Tongue (tissue), 2 donors: ENCODE results near the gene NRXN3. TPM values are rescaled to one million over a fixed set of nuclear protein-coding genes. Genes with fewer than 3 reads are reported as not detected.

ENCODE experiments used
- DNase-seq: peaks from one replicate; pipeline ENCODE4 v3.0.0-alpha.2; 2015
- total RNA-seq: library from RNA; depleted of rRNA; stranded (reverse); fragments of >200 nt; gene quantifications from one replicate; pipeline ENCODE4 v1.2.3, GENCODE V29; 2014

The NRXN3 gene
- total RNA-seq, 1 donor from 2014 or later: 2.9 TPM

DNA sequence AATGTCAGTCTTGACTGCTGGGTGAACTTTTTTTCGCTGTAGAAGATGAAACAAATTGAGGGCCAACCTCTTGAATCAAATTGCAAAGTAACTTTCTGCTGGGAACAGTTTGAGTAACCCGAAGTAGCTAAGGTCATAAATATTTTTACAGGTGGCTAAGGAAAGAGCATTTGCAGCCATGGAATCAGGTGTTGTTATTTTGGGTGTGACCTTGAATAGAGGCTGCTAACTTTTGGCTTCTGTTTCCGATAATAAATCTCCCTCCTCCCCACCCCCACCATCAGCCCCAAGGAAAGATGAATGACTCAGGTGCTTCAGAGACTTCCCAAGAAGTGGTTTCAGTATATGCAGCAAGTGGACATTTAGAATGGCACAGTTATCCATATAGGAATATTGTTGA is 1469.4 kb downstream of the NRXN3 start:
- no peak for DNase-seq

DNA sequence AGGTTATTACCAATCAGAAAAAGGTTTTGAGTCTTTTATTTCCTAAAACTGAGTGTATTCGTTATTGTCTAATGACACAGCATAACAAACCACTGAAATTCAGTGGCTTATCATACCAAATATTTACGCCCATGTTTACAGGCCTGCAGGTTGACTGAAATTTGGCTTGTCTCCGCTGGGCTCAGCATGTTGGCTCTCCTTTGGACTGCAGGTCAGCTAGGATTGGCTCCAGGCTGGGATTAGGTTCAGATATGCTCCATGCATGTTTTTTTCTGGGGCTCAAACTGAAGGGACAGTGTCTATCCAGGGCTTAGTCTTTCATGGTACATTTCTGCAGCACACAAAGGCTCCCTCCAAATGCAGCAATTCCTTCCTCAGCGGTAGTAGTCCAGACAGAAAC is 1471.2 kb downstream of the NRXN3 start:
- DNase-seq: no peak

DNA sequence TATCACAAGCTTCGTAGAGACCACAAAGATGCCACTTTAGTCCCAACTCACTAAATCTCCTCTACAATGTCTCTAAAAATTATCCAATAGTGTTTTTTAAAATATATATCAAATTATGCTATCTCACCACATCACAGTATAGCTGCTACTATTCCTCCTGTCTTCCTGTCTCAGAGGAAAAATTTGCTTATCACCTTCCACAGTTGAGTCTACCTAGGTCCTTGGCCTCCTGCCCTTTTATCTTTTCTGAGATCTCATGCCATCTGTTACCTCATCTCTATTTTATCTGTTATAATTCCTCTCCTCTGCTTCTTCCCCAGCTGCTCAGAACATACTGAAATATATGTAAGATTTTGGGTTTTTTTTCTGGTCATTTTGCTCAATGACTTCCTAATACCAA is 1473.0 kb downstream of the NRXN3 start:
- no peak for DNase-seq

DNA sequence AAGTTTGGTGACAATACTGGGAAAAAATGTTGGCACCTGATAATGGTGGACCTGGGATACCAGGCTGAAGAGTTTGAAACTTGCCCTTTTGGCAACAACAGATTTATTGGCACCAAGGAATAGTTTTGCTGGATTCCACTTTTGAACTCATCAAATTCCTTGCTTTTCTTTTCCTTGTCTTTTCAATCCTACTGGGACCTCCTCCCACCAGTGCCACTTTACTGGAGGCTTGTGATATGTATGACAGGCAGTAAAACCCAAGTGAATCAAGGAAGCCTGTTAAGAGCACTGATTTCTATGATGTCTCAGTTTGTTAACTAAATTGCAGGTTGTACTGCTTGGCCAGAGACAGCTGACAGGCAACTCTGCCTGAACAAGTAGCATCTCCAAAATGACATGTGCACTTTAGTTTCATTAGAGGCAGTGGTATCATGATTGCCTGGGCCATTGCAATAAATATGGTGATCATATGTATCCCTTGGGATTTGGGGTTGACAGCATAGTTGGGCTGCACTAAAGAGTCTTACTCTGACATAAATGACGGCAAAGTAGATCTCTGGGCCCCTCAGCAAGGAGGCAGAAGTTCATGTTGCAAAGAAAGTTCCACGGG is 1475.7 kb downstream of the NRXN3 start:
- DNase-seq: no peak

DNA sequence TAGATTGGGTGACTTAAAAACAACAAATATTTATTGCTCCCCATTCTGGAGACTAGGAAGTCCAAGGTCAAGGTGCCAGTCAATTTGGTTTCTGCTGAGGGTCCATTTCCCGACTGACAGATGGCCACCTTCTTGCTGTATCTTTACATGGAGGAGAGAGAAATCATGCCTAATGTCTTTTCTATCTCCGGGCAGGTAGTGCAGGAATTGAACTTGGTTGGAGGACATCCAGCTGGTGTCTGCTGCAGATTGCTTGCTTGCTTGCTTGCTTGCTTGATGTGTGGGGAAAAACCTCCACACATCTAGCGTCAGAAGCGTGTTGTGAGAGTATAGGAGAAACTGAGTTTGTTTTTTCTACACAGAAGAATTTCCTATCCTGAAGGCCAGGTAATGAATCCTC is 1479.7 kb downstream of the NRXN3 start:
- no peak for DNase-seq

DNA sequence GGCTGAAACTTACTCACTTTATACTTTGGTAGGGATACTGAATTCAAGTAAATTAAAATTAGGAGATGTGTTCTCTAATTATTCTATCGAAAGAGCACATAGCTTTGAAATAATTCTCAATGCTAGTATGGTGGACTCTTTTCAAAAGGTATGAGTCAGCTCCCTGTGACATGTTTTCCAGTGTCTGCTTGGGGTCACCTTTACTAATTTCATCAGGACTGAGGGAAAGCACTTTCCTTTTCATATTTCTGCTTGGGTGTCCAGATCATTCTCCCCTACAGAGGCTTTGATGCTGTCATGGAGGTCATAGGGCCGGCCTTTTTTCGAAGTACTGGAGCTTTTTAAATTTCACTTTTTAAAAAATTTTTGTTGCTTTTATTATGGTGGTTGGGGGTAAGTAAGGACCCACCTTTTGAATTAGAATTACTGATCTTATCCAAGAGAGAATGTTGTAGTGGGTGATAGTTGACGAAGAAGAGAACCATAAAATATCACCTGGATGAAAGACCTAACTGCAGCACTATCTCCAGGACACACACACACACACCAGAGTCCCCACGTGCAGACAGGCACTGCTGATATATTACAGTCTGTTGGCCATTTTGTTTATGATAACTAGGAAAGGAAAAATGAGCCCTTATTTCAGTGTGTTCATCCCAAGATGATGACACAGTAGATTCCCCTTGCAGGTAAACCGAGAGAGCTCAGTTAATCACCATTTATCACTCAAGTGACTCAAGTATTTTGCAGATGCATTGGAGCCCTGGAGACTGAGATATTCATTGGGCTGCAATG is 1482.5 kb downstream of the NRXN3 start:
- no peak for DNase-seq

DNA sequence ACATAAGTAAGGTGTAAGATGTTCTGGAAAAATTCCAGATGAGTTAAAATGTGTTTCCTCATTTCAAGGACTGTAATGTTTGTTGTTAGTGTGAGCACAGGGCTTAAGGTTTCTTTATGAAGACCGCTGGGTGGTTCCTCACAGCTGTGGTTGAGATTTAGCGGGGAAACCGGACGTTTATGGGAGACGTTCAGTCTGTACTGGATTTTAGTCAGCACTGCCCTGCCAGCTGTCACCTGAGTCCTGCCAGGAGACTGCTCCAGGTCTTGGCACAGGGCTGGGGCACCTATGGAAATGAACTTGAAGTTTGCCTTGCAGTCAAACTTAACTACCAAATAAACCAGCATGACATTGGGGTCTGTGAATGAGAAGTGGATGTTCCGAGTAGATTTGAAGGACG is 1485.9 kb downstream of the NRXN3 start:
- DNase-seq: no peak

DNA sequence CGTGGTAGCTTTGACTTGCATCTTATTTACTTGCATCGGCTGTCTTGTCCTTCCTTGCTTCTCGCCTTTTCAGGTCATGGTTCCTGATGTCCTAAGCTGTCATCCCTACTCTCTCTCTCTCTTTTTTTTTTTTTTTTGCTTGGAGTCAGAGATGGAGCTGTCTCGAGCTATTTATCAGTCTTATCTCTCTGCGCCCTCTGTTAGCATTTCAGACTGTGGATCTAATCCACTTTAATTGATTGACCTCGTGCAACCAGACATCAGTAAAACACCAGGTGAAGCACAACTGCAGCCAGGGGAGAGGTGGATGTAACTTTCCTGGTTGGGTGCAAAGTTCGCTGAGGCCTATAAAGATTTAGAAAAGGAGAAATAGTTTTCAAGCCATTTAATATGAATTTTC is 1486.3 kb downstream of the NRXN3 start:
- no peak for DNase-seq

DNA sequence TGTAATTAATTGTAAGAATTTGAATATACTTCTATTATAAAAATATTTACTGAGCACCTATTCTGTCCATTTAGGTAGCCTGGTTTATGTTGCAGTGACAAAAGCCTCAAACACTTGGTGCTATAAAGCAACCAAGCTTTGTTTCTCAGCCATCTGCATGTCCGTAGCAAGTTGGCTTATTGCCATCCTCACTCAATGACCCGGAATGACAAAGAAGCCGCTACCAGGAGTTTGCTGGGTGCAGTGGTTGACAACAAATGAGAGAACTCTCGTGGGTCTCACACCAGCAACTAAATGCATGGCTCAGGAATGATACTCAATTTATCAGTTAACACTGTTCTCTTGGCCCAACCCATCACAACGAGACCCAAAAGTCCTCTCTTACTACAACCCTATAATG is 1488.0 kb downstream of the NRXN3 start:
- no peak for DNase-seq

DNA sequence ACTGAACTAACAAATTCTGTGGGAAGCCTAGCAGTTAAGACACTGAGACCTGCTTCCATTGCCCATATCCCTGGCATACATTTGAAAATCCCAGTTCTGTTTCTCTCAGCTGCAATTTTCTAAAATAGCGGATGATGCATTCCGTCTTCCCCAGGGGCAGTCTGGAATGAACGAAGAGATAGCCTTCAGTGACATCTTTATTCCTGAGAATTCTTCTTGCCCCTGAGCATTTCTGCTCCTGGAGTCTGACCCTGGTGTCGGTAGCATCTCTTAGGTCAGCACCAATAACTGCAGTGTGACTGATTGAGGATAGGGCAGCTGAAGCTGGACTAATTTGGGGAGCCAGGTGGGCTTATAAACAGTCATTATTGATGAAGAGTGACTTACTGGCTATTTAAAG is 1488.6 kb downstream of the NRXN3 start:
- no peak for DNase-seq

DNA sequence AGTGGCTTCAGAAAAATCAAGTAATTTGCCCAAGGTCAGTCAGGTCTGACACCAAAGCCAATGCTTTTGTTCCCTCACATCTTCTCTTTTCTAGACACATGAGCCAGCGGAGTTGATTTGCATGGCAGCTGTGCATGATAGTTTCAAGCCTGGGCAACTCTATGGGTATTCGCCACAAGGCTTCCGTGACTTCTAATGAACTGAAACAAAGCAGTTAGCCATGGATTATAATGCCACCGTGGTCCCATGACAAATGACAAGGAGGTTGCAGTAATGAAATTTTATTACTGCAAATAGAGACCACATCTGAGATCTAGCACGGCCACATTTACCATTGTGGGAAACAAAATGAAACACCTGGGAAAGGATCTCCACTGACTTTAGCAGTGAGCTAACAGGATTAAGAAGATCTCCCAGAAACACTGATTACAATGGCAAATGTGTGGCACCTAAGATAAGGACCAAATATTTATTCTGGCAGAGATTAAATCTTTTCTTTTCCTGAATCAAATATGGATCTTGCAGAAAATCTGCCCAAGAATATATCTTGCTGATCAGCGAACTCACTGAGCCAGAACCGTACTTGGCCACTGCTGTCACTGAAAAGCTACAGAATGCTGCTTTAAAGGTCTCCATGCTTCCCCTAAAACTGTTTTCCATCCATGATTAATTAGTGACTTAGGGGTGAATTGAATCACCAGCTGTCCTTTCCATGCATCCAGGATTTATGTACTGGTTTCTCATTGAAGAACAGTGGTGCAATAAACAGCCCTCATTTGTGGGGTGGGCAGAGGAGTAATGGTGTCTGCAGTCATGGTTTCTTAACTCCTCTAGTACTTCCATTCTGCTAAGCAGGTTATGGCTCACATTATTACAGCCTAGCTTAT is 1490.1 kb downstream of the NRXN3 start:
- DNase-seq: peak; percentile 61

DNA sequence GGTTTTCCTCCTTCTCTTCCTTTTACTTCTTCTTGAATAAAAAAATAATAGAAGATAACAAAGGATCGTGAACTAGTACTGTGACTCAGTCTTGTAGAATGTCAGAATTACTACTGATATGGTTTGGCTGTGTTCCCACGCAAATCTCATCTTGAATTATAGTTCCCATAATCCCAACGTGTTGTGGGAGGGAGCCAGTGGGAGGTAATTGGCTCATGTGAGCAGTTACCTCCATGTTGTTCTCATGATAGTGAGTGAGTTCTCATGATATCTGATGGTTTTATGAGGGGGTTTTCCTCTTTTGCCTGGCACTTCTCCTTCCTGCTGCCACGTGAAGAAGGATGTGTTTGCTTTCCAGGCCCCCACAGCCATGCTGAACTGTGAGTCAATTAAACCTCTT is 1491.6 kb downstream of the NRXN3 start:
- no peak for DNase-seq

DNA sequence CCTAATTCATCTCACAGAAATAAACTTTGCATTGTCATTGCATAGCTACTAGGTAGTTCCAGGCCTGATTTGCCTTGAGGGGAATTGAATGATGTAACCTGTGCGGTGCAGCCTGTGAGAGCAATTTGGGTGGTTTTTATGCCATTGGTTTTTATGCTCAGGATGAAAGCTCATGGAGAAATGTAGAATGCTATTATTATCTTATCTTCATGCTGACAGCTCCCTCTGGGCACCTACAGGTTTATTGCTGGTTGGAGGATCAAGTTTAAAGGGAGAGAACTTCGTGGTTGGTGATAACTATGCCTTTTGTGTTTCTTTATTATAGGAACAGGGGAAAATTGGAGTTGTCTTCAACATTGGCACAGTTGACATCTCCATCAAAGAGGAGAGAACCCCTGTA is 1493.3 kb downstream of the NRXN3 start:
- no peak for DNase-seq

DNA sequence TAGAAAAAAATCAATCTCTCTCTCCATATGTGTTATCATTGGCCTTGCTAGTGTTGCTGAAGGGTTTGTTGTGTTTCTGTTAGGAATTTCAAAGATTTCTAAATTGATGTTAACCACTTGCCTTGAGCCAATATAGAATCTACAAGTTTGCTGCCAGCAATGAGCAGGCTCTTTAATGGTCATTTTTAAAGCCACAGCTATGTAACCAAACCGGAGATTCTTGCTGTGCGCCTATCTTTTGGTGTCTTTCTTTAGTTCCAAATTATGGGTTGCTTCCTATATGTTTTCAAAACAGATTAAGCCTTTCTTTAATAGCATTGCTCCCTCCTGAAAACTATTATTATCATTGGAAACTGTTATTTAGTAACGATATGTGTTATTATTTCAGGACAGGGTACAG is 1495.4 kb downstream of the NRXN3 start:
- DNase-seq: no peak

DNA sequence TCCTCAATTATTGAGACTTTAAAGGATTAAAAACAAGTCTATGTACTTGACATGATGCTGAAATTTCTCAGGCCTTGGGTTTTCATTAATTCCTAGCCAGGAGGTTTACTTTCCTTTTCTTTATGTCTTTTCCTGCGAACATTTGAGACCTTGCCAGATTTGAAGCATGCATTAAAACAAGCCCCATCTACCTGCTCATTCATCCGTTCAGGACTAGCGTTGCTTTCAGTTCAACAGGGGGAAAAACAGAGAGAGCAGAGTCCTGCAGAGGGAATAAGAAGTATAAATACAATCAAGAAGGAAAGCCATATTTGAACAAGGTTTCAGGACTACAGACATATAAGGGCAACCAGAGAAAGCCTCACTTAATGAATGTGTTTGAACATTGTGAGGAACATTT is 1498.8 kb downstream of the NRXN3 start:
- DNase-seq: no peak

DNA sequence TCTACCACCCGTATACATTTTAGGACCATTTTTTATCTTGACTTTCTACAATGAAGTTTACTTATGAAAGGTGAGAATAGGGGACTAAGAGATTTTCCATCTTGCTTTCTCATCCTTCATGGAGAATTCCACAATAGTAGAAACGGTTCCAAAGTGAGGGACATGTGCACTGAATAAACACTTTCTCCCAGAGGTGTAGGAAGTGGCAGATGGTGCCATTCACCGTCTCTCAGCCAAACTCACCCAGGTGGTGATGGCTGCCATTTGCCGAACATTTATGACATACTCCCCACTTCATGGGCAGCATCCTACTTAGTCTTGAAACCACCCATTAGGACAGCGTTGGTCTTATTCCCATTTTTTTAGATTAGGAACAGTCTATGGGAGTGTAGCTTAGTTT is 1500.6 kb downstream of the NRXN3 start:
- no peak for DNase-seq

DNA sequence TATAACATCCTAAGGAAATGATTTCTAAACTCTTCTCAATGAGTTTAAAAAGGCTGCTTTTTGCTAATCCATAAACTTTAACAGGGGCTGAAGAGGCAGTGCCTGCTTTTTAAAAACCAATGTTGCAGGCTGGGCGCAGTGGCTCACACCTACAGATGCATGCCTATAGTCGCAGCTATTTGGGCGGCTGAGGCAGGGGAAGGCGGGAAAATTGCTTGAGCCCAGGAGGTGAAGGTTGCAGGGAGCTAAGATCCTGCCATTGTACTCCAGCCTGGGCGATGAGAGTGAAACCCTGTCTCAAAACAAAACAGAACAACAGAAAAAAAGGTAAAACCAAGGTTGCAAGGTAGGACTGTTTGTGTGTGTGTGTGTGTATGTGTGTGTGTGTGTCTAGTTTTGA is 1509.9 kb downstream of the NRXN3 start:
- DNase-seq: no peak

DNA sequence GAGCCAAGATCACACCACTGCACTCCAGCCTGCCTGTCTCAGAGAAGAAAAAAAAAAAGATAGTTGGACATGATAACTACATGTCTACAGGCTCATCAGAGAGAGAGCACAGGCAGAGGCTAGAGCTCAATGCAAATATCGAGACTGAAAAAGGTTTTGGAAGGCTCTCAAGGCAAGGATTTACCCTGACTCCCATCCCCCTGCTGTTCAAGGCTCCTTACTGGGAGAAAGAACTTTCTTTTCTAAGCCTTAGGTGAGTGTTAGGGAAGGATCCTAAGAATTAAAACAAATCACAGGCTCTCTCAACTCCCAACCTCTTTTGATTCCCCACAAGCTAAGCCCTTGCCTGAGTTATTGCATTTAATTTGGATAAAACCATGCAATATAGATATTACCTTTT is 1516.0 kb downstream of the NRXN3 start:
- DNase-seq: no peak

DNA sequence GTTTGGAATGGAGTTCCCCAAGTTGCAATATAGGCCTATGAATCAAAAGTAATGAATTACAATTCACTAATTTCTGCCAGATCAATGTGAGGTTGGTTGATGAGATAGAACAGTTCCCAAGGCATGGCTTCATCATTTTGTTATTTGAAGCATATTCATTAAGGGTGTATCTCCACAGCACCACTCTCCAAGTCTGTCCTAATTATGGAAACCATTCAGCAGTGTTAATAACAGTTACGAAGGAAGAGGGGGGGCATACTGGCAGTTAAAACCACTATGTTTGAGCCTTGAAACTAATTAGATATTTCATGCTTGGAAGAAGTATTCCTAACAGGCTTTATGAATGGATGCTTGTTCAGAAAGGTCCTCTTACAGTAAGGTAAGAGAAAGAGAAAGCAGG is 1520.8 kb downstream of the NRXN3 start:
- no peak for DNase-seq

DNA sequence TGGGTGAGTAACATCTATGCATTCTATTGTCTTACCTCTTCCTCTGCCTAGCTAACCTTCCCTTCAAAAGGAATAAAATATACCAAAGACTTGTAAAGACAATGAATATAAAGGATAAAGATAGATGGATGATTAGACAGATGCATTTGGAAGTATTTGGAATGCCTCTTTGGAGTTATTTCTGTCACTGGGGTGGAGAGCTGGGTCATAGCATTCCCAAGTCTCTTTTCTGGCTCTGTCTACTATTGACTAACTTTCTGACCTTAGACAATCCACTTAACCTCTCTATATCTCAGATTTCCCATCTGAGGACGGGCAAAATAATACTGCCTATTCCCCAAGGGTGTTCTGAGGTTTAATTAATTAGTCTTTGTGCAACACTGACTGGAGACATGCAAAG is 1523.8 kb downstream of the NRXN3 start:
- DNase-seq: peak; percentile 22

DNA sequence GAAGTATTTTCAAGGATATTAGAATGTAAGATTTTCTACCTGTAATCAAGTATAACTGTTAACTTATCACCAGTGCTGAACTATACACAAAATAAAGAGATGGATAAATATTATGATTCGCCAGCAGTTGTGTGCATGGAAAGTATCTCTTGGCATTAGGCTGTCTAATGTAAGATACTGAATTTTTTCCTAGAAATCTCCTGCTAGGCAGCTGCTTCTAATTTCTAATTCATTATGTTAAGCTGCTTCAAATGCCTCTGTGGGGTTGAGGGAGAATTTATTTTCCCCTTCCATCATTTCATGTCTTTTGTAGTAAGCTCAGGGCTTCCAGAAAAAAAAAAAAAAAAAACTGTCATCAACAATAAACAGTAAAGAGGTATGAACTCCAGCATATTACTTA is 1525.1 kb downstream of the NRXN3 start:
- DNase-seq: no peak

DNA sequence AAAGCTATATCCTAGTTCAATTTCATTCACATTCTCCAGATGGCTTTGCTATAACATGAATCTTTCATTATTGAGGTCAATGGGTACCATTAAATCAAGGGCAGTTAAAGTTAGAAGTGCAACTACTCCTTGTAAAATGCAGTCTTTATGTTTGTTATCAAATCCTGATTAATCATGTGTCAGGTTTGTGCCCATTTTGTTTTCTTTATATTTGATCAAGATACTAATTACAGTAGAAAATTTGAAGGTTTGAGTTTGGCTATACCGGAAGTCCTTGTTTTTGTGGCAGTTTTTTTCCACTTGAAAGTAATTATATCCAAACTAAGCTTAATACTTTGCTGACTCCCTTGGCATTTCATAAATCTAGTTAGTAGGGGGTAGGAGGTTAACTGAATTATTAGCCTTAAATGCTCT is 1528.1 kb downstream of the NRXN3 start:
- no peak for DNase-seq

DNA sequence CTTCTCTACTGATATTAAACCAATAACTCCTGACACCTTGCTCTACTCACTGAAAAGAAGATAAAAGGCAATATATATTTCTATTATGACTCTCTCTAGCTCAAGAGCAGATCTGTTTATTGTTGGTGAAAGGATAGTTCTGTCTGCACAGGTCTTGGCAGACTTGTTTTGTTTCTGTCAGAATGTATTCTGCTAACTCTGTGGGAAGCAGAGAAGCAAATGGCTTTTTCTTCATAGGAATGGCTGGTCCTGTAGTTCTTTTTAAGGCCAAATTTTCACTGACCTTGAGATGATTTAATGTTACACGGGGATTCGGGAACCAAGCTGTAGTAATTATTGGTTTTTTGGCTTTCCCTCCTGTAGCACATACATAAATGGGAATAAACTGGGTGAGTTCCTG is 1529.0 kb downstream of the NRXN3 start:
- DNase-seq: no peak
